Measurements from ENCODE around the gene PALM3. TPM values are rescaled to one million over a fixed set of nuclear protein-coding genes. Genes with fewer than 3 reads are reported as not detected.
"Not testable (repeated sequence)": the region's sequence is repeated elsewhere in the genome, so short reads cannot be mapped to it uniquely, and the experiment has no call there.

Gene PALM3
- polyA plus RNA-seq, 1 donor = 21.2 TPM

DNA sequence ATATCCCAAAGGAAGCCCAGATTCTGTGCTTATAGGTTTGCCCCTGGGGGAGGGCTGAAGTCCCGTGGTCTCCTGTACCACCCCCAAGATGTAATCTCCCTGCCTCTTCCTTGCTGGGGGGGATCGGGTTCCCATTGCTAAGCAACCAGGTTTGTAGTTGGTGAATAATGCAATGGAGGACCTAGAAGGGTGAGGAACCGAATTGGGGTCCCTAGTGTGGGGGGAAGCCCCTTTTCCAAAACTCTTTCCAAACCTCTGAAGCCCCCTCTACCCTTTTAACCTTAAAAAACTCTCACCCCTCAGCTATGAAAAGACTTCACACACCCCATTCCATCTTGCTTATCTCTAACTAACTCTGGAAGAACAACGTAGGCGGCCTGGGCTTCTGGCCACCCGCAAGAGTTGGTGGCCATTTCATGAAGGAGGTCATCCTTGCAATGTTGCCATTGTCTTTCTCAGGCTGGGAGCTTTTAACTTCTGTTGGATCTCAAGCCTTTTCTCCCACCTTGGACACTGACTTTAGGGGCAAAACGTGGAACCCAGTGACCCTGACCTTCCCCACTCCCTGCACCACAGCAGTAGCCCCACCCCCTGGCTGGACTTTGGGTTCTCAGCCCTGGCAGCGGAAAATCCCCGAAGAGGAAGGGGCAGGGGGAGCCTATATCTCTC, 661 bp downstream of the PALM3 start:
- DNase-seq = no peak

DNA sequence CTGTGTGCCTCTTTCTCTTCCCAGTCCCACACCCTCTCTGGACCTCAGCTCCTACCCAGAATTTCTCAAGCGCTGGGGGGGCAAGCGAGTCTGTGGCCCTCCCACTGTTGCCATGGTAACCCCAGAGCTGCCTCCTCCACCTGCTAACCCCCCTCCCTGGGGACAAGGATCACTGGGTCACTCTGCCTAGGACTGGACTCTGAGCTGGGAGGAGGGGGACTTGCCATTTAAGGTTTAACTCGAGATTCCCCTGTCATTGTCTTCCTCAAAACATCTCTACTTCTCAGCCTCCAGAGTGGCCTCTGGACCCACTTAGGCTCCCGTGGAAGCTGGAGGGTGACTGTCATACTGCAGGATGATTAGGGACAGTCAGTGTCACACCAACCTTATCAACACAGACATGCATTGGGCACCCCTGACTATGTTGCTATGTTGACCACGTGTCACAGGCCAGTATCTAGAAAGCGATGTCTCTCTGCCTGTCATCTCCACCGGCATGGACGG, 2.2 kb downstream of the PALM3 start:
- no peak for DNase-seq

DNA sequence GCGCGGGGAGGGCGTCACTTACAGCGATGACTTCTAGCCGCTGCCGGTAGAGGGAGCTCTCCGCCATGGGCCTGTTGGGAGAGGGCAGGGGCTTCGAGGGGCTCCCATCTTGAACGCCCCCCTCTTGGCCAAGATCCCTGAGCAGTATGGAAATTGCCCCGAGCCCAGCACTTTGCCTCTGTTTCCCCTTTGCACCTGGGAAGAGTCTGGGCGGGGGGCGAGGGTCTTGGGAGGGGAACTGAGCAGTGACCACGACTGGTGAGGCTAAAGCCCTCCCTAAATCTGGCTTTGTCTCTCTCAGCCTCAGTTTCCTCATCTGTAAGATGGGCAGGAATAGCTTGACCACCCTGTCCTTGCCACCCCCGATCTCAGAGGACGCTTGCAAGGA, 2.8 kb downstream of the PALM3 start:
- no peak for DNase-seq

DNA sequence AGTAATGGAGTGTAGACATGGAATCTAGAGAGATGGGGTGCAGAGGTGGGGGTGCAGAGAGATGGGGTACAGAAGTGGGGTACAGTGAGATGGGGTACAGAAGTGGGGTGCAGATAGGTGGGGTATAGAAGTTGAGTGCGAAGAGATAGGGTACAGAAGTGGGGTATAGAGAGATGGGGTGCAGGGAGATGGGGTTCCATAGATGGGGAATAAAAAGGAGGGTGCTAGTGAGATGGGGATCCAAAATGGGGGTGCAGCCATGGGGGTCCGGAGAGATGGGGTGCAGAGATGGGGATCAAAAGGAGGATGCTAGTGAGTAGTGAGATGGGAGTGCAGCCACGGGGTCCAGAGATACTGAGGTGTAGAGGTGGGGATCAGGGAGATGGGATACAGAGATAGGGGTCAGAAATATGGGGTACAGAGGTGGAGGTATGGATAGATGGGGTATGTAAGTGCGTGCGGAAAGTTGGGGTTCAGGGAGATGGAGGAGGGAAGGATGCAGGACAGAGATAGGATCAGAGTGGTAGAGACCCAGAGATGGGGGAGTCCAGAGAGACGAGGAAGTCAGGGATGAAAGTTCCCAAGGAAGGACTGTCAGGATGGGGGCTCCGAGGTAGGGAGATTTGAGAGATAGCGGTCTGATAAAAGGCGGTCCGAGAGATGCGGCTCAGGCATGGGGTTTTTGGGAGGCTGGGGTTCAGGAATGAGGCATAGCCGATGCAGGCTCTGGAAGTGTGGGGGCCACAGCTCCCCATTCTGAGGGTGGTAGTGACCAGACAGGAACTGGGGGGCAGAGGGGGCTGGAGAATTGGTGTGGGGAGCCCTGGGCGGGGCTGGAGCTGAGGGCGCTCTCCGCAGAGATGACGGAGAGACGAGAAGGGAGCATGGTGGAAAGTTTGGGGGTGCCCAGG, 3.4 kb downstream of the PALM3 start:
- no peak for DNase-seq

- DNase-seq = no peak
Measured at GRCh38 chr19:14056741-14057356, 5.0 kb downstream of the PALM3 start.

DNA sequence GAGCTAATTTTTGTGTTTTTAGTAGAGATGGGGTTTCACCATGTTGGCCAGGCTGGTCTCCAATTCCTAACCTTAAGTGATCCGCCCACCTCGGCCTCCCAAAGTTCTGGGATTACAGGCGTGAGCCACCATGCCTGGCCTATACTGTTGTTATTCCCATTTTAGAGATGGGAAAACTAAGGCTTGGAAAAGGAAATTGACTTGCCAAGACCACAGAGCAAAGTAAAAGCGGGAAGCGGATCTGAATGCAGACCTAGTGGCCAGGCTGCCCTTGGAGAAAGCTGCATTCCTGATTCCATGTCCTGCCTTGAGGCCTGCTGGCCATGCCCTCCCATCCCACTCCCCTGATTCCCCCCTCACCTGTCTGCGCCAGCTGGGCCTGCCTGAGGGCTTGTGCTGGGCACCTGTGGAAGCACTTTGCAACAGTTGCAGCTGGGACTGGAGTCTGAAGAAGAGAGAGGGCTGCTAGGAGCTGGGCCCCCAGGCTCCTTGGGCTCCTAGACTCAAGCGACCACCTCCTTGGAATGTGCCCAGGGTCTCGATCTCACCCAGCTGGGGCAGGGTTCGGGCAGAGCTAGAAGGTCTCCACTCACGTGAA, 5.7 kb downstream of the PALM3 start:
- no peak for DNase-seq

GRCh38 chr19:14055396-14055795, 6.5 kb downstream of the PALM3 start:
- no peak for DNase-seq

DNA sequence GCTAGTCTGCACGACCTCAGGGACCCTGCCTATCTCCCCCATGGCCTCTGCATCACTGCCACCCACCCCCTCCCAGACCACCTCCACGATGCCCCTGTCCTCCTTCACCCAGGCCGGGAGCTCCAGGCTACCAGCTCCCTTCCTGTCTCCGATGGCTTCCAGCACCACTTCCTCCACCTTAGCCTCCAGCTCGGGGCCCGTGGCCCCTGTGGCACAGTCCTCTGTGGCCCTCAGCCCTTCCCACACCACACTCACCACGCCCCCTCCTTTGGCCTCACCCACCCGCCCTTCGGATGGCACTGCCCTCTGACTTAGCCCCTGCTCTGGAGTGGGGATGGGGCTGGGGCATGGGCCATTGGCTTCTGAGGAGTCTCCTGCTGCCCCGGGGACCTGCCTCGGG, 7.2 kb downstream of the PALM3 start:
- no peak for DNase-seq

- no peak for DNase-seq
Measured at GRCh38 chr19:14054099-14054498, 7.8 kb downstream of the PALM3 start.

DNA sequence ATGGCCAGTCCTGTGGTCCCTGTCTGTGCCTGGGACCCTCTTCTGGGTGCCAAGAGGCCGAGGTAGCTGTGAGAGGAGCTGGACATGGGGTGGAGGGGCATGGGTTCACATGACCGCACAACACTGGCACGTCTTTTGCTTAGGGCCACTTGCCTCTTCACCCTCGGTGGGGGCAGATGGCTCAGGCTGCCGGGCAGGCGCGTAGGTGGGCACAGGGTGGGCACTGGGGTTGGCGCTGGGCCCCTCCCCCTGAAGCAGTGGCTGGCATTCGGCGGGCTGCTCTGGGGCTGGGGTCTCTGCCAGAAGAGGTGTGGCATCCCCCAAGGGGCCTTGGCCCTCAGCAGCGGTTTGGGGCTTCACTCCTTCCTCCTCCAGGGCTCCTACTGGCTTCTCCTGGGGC, 8.4 kb downstream of the PALM3 start:
- DNase-seq = no peak

GRCh38 chr19:14053032-14053431, 8.8 kb downstream of the PALM3 start:
- no peak for DNase-seq

DNA sequence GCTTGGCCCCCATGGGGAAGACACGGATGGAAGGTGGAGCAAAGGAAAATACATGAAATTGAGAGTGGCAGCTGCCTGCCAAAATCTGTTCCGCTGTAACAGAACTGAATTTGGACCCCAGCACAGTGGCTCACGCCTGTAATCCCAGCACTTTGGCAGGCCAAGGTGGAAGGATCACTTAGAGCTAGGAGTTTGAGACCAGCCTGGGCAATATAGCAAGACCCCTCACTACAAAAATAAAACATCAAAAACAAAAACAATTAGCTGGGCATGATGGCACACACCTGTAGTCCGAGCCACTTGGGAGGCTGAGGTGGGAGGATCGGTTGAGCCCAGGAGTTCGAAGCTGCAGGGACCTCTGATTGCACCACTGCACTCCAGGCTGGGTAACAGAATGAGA, 9.4 kb downstream of the PALM3 start:
- no peak for DNase-seq

GRCh38 chr19:14051980-14052379, 9.9 kb downstream of the PALM3 start:
- no peak for DNase-seq

DNA sequence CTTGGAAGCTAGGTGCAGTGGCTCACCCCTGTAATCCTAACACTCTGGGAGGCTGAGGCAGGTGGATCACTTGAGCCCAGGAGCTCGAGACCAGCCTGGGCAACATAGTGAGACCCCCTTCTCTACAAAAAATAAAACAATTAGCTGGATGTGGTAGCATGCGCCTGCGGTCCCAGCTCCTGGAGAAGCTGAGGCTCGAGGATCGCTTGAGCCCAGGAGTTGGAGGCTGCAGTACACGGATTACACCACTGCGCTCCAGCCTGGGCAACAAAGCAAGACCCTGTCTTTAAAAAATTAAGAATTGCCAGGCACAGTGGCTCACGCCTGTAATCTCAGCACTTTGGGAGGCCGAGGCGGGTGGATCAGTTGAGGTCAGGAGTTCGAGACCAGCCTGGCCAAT, 10.9 kb downstream of the PALM3 start:
- DNase-seq = not testable (repeated sequence)

GRCh38 chr19:14050512-14050911, 11.4 kb downstream of the PALM3 start:
- DNase-seq = no peak

DNA sequence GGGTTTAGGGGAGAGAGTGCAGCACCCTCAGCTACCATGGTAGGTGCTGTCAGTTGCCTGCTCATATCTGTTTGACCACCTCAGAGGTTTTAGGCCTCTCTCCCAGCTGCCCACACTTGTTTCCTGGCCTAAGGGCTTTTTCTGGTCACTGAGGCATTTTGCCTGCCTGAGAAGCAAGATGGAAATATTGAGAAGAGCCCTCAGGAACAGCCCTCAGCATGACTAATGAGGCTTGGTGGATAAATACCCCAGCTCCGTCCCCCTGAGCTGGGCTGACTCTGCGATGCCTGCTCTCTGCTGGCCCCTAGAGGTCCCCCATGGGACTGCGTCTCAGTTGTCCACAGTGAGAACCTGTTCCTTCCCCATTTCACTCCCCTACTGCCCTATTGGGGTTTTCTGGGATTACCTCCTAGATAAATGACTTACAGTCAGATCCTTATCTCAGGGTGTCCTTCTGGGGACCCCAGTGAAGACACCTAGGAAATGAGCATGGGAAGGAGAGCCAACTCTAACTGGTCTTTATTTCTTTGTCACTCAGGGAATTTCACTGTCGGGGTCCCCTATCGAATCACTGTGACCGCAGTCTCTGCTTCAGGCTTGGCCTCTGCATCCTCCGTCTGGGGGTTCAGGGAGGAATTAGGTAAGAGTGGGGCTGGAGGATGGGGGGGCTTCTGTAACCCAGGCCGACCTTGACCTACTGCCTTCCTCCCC, 13.3 kb downstream of the PALM3 start:
- no peak for DNase-seq

DNA sequence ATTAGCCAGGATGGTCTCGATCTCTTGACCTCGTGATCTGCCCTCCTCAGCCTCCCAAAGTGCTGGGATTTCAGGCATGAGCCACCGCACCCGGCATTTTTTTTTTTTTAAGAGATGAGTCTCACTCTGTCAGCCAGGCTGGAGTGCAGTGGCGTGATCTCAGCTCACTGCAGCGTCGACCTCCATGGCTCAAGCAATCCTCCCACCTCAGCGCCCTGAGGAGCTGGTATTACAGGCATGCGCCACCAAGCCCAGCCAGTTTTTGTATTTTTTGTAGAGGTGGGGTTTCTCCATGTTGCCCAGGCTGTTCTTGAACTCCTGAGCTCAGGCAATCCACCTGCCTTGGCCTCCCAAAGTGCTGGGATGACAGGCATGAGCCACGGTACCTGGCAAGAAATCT, 14.0 kb downstream of the PALM3 start:
- DNase-seq = not testable (repeated sequence)

DNA sequence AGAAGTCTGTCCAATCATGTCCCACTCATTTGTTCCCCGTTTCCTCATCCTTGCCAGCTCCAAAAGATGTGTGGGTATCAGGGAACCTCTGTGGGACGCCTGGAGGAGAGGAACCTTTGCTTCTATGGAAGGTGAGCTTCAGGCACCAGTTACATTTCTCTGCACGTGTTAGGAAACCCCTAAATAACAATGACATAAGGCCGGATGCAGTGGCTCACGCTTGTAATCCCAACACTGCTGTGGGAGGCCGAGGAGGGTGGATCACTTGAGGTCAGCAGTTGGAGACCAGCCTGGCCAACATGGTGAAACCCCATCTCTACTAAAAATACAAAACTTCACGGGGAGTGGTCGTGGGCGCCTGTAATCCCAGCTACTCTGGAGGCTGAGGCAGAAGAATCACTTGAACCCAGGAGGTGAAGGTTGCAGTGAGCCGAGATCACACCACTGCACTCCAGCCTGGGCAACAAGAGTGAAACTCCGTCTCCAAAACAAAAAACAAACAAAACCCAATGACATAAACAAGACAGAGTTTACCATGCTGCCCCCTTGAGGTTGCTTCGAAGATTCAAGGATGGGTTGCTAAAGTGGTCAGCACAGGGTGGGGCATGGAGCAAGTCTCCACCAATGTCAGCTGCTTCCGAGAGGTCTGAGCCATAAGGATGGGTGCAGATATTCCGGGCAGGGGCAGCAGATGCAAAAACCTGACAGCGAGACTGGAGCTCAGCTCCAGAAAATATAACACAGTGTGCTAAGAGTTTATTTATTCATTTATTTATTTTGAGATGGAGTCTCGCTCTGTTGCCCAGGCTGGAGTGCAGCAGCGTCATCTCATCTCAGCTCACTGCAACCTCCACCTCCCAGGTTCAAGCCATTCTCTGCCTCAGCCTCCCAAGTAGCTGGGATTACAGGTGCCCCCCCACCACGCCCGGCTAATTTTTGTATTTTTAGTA, 18.9 kb downstream of the PALM3 start:
- DNase-seq = peak; percentile 87

- DNase-seq = no peak
Measured at GRCh38 chr19:14039181-14039580, 22.7 kb downstream of the PALM3 start.

DNA sequence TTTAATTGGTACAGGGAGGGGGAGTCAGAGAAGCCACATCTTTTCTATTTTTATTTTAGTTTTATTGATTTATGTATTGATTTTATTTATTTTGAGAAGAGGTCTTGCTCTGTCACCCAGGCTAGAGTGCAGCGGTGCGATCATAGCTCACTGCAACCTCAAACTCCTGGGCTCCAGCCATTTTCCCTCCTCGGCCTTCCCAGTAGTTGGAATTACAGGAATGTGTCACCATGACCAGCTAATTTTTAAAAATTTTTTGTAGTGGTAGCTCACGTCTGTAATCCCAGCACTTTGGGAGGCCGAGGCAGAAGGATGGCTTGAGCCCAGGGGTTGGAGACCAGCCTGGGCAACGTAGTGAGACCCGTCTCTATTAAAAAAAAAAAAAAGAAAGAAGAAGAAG, 26.2 kb downstream of the PALM3 start:
- no peak for DNase-seq

DNA sequence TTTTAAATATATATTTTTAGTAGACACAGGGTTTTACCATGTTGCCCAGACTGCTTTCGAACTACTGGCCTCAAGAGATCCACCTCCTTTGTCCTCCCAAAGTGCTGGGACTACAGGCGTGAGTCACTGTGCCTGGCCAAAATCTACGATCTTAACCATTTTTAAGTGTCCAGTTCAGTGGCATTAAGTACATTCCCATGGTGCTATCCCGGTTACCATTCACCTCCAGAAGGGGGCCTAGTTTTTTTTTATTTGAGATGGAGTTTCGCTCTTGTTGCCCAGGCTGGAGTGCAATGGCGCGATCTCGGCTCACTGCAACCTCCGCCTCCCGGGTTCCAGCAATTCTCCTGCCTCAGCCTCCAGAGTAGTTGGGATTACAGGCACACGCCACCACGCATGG, 26.7 kb downstream of the PALM3 start:
- not testable (repeated sequence) for DNase-seq

All from left kidney (tissue), 2 donors.